Stimulated activated CD4-positive, alpha-beta T cell treated with anti-CD3 and anti-CD28 coated beads, Interleukin-4, amount 100 ng/mL, for 1 hour (primary cell): Measurements from ENCODE around the gene RAD51AP1.

Experiments used
- DNase-seq: peaks from one replicate; pipeline ENCODE4 v3.0.0-alpha.2; 2020

The RAD51AP1 gene

GRCh38 chr12:4603421-4603820 lies 64.7 kb downstream of the RAD51AP1 start:
- no peak for DNase-seq

GRCh38 chr12:4603946-4604345 lies 65.3 kb downstream of the RAD51AP1 start:
- DNase-seq: no peak

DNA sequence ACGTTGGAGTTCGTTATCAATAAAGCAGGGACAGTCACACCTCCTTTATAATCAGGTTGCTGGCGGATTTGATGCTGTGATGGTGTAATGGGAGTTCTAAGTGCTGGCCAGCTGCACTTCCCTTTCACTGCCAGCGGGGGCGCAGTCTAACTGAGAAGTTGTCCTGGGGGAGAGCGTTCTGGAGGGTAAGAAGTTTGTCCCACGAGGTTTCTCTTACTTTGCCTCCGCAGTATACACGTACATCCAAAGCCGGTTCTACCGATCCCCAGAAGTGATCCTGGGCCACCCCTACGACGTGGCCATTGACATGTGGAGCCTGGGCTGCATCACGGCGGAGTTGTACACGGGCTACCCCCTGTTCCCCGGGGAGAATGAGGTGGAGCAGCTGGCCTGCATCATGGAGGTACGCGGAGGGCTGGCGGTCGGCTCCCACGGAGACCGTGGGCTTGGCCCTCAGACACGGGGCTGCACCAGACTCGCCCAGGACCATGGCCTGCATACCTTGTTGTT lies 66.0 kb downstream of the RAD51AP1 start:
- DNase-seq: peak; percentile 77

GRCh38 chr12:4607056-4607455 lies 68.4 kb downstream of the RAD51AP1 start:
- no peak for DNase-seq

- no peak for DNase-seq
These were observed 70.4 kb downstream of the RAD51AP1 start for GRCh38 chr12:4609071-4609470.
